ENCODE measurements around the gene PAQR4.

GRCh38 chr16:3009568-3010390 lies 40.6 kb downstream of the PAQR4 start:
- TF ChIP-seq REST (IDR thresholded peaks at IDR 0.05; ENCODE audit: borderline replicate concordance) (no peak), EZH2 (IDR thresholded peaks at IDR 0.05; ENCODE audit: borderline replicate concordance, insufficient read depth, low read length, poor library complexity, severe bottlenecking) (no peak), CTCF (IDR thresholded peaks at IDR 0.05; ENCODE audit: poor library complexity, severe bottlenecking) (no peak), TAF1 (IDR thresholded peaks at IDR 0.05; ENCODE audit: low read depth) (no peak), POLR2AphosphoS5 (IDR thresholded peaks at IDR 0.05) (no peak)
